ENCODE measurements around the gene NDUFS4.

GRCh38 chr5:53613536-53613935 is 53.1 kb downstream of the NDUFS4 start:
- TF ChIP-seq CTCF (IDR thresholded peaks at IDR 0.05) = no peak
- no peak for TF ChIP-seq POLR2AphosphoS5 (IDR thresholded peaks at IDR 0.05)
- no peak for TF ChIP-seq POLR2A (IDR thresholded peaks at IDR 0.05)
- TF ChIP-seq EP300 (IDR thresholded peaks at IDR 0.05) = no peak

All from suprapubic skin (tissue), 4 donors.